ENCODE measurements around the gene TCF25.
A peak's percentile ranks its signal among the peaks of the same experiment; 100 is the strongest.

The TCF25 gene

DNA sequence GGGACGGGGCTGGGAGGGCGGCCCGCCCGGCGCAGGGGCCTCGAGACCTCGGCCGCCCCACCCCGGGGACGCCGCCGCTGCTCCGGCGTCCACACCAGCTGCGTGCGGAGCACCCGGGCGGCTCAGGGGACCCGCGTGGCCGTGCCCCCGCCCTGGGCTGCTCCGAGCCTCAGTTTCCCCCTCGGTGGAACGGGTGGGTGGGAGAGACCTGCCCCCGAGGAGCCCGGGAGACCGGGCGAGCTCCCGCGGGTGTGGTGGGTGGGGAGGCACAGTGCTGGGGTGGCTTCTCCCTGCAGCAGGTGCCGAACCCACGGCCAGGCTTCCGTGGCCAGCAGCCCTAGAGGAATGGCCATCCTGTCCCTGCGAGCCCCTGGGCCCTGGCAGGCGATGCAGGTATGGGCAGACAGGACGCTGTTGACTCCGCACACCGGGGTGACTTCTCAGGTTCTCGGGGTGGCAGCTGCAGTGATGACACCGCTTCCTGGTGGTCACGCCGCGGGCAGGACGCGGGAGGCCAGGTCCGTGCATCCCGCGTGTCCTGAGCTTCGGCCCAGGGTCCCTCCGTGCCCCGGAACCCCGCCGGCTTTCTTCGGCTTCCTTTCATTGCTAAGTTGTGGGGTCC lies 75.8 kb downstream of the TCF25 start:
- no peak for DNase-seq (ENCODE audit: low spot score)

DNA sequence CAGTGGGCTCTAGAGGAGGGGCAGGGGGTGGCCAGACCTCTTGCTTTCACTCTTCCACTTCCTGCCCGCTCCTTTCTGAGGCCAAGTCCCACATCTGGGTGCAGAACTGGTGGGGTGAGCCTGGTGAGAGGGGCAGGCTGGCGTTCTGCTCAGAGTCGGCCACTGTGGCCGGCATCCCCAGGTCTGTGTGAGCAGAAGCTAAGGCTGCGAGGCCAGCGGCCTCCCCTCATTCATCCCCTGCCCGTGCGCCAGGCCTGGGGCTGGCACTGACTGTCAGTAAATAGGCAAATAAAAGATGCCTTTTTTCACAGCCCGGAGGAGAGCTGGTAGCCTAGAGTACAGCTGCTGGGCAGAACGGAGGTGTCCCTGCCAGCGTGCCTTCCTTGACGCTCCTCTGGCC lies 76.4 kb downstream of the TCF25 start:
- DNase-seq (ENCODE audit: low spot score), result peak; percentile 60

DNA sequence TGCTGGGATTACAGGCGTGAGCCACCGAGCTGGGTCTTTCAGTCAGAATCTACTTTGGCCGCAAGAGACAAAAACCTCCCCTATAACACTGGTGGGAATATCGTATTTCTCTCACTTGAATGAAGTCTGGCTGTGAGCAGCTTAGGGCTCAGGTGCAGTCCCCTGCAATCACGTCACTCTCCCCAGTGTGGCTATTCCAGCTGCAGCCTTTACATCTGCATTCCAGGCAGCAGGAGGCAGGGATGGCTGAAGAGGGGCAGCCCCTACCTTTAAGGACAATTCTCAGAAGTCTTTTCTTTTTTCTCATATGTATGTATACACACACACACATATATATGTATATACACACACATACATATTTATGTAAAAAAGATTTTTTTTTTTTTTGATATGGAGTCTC lies 78.1 kb downstream of the TCF25 start:
- DNase-seq (ENCODE audit: low spot score), result no peak

DNA sequence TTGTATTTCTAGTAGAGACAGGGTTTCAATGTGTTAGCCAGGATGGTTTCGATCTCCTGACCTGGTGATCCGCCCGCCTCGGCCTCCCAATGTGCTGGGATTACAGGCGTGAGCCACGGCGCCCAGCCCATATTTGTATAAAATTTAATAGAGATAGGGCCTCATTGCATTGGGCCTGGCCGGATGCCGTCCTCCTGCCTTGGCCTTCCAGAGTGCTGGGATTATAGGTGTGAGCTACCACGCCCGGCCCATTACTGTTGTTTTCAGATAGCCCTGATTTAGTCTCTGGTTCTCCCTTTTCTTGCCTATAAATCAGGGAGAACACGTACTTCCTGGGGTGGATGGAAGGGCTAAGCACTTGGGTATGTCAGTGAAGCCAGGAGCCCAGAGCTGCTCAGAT lies 78.7 kb downstream of the TCF25 start:
- no peak for DNase-seq (ENCODE audit: low spot score)

DNA sequence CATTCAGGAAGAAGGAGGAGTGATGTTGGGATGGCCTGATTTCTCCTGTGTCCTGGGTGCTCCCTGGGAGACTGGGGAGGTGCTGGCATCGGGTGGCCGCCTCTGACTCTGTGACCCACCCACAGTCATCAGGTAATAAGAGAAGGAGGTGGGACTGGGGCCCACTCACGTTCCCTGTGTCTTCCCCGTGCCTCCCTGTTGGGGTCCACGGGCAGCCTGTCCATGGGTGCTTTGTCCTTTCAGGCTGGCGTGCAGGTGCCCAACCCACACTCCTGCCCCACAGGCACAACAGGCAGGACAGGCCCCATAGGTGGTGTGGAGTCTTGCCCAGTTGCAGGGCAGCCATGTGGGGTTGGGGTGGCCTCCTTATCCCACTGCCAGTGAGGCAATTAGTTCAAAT lies 79.2 kb downstream of the TCF25 start:
- DNase-seq (ENCODE audit: low spot score), result no peak

DNA sequence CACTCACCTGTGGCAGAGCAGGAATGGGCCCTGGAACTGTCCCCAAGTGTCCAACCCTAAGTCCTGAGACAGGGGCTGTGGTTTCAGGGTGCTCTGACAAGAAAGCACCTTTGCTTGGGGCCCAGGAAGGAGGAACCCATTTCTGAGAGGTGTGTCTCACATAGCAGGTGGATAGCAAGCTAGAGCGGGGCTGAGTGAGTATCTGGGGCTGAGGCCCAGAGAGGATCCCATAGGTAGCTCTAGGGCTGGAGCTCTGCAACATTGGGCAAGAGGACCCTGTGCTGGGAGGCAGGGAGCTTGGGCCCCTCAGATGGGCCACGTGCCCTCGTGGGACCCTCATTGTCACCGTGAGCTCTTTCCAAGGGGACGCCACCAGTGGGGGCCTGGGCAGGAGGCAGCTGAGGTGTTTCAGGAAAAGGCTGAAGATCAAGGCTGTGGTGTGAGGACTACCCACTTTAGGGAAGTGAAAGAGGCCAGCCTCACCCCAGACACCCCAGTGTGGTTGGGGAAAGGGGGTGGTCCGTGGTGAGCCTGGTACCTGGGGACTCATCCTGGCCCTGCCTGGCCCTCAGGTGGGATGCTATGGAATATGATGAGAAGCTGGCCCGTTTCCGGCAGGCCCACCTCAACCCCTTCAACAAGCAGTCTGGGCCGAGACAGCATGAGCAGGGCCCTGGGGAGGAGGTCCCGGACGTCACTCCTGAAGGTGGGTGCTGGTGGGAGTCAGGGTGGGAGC lies 80.4 kb downstream of the TCF25 start:
- DNase-seq (ENCODE audit: low spot score), result no peak

DNA sequence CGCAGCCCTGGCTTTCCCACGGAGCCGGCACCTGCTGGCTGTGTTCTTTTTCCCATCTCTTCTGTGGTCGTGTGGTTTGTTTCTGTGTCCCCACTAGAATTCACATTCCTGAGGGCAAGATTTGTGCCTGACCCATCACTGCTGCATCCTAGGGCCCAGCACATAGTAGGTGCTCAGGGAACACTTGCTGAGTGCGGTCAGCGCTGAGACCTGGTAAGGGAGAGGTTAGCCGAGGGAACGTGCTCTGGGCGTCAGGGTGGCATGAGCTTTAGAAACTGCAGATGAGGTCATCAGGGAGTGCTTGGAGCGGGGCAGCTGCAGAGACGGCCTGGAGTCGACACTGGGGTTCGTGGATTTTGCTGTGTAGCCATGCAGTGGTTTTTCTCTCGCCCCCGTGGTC lies 81.1 kb downstream of the TCF25 start:
- no peak for DNase-seq (ENCODE audit: low spot score)

DNA sequence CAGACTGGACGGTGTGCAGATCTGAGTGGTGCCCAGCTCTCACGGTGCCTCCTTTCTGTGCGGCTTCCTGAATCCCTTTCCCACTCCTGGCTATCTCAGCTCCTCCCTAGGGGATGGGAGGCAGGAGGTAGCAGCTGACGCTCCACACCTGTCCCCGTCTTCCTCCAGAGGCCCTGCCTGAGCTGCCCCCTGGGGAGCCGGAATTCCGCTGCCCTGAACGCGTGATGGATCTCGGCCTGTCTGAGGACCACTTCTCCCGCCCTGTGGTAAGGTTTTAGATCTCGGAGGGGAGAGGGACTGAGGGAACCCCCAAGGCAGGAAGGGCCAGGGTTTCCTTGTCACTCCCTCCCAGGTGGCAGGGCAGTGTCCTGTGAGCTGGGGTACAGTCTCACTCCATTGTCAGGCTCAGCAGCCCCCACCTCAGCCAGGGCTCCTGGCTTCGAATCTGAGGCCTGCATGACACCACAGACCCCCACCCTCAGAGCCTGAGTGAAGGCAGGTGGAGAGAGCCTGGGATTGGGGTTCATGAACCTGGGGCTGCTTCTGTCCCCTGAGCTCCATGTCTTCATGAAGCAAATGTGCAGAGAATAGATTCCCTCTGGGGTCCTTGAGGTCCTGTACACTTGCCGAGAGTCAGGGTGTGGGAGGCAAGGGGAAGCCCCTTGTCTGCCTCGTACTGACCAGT lies 81.8 kb downstream of the TCF25 start:
- no peak for DNase-seq (ENCODE audit: low spot score)

DNA sequence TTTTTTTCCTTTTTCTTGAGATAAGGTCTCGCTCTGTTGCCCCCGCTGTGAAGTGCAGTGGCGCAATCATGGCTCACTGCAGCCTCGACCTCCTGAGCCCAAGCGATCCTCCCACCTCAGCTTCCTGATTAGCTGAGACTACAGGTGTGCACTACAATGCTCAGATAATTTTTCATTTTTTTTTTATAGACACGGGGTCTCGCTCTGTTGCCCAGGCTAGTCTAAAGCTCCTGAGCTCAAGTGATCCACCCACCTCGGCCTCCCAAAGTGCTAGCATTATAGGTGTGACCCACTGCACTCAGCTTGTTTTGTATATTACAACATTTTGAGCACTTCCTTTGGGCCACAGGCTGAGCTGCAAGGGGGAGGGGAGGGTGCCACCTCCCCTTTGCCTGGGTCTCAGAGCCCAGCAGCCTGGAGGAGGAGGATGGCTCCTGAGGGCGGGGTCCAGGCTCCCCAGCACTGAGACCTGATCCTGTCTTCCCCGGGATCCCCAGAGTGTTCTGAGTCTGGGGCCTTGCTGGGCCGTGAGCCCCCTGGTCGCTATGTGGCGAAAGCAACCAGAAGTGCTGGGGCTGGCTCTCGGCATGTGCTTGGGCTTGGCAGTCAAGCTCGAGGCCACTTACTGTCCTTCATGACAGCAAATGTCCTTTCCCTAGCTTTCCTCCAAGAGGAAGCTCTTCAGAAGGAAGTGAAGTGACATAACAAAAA lies 83.3 kb downstream of the TCF25 start:
- DNase-seq (ENCODE audit: low spot score), result no peak

DNA sequence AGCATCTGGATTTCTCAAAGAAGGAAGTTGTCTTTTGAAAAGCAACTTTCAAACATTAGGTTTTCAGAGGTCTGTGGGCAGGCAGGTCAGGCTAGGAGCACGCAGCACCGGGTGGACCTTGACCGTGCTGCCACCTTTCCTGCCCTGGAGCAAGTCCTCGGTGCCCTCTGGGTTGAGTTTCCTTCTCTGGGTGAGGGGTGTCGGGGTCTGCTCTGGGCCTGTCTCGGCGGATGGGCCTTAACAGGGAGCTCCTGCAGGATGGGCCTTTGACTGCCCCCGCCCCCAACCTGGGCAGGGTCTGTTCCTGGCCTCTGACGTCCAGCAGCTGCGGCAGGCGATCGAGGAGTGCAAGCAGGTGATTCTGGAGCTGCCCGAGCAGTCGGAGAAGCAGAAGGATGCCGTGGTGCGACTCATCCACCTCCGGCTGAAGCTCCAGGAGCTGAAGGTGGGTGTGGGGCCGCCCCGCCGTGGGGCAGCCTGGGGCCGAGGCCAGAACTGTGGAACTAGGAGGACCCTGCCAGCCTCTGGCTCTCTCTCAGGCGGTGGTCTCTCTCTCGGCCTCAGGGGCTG lies 83.9 kb downstream of the TCF25 start:
- DNase-seq (ENCODE audit: low spot score), result no peak

DNA sequence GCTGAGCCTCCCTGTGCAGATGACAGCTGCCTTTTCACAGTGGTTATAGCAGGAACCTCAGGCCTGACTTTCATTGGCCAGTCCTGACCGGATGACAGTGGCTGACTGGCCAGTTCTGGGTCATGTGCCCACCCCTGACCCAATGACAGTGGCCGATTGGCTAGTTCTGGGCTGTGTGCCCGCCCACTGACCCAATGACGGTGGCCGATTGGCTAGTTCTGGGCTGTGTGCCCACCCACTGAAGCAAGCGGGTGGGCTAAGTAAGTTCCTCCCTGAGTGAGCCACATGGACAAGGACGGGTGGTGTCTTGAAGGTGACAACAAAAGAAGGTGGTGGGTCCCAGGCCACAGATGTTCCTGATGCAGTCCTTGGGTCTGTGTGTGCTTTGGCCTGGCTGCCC lies 84.7 kb downstream of the TCF25 start:
- DNase-seq (ENCODE audit: low spot score), result no peak

DNA sequence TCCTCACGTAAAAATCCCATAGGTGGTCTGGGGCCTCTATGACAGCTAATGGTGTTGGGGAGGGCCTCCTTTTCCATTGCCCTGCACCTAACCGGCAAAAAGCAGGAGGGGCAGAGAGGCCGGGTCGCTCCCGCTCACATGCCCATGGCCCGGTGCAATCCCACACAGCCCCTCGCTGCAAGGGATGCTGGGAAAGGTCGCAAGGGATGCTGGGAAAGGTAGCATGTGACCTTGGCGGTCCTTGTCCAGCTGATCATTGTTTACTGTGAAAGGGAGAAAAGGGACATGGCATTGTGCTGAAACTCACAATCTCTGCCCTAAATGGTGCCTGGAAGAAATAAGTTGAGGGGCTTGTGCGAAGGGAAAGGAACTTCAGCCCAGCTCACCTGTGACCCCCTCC lies 85.2 kb downstream of the TCF25 start:
- no peak for DNase-seq (ENCODE audit: low spot score)

DNA sequence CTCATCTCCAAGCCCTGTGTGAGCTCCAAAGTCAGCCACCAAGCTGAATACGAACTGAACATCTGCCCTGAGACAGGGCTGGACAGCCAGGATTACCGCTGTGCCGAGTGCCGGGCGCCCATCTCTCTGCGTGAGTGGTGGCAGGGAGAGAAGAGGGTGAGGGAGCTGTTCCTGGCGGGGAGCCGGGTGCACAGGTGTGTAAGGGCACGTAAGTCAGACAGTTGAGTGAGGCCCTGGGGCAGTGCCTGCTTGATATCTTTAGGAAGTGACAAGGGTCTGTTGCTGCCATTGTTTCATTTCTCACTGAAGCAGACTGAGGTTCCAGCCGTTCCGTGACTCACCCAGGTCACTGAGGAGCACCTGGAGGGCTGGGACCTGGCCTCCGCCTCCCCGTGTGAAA lies 87.6 kb downstream of the TCF25 start:
- no peak for DNase-seq (ENCODE audit: low spot score)
